Activated CD8-positive, alpha-beta memory T cell treated with anti-CD3 and anti-CD28 coated beads, Interleukin-2, amount 50 U/mL, for 4 hours (primary cell): ENCODE data around the gene CAV1.

ENCODE experiments used
- DNase-seq: peaks from one replicate; pipeline ENCODE4 v3.0.0-alpha.2; 2020

CAV1 gene

DNA sequence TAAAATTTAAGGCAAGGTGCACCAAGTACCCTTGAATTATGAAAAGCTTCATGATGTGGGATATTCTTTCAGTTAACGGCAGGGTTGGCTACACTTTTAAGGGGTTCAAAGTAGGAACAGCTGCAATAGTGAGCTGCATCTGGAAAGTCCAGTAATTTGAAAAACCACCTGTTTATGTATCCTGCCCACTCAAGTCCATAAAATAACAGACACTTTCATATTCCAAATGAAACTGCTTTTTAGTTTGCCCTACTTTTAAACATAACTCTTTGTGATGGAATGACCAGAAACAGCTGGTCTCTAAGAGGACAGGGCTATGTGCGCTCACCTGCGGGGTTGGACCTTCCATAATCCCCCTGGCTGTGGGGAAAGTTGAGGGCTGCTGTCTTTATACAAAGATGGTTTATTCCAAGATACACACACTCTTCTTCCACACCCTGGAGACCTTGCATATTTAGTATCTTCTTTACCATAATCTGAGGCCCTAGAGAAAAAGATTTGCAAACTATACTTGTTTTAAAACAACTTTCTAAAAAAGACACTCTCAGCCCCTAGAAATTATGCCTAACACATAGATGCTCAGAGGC is 7.4 kb downstream of the CAV1 start:
- no peak for DNase-seq

DNA sequence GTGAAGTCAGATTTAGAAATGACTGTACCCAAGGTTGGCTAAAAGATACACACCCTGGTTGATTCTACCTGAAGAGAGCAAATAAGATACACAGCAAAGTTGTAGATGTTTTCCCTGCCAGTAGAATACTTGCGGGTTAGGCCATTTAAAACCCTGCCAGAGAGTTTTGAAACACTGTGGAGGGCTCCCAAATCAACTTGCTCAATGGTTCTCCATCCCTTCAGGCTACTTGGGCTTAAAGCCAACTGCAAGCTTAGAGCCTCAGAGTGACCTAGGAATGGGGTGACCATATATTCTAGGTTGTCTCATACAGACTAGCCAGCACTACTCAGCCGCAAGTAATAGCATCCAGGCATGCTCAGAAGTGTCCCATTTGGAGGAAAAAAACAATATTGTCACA is 10.0 kb downstream of the CAV1 start:
- no peak for DNase-seq

DNA sequence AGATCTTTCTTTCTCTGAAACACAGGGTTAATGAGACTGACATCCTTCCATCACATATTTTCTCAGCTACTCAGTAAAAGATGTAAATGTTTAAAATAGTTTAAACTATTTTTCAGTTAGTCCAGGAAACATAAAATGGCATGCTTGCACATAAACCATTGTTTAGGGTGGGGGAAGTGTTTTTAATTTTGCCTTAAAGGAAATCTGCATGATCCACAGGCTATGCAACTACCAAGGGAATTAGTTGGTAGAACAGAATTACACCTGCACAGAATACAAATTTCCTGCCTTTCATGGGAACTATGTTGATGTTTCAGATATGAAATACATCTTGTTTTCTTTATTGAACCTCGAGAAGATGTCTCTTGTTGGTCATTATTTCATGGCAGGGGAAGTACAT is 10.6 kb downstream of the CAV1 start:
- no peak for DNase-seq

DNA sequence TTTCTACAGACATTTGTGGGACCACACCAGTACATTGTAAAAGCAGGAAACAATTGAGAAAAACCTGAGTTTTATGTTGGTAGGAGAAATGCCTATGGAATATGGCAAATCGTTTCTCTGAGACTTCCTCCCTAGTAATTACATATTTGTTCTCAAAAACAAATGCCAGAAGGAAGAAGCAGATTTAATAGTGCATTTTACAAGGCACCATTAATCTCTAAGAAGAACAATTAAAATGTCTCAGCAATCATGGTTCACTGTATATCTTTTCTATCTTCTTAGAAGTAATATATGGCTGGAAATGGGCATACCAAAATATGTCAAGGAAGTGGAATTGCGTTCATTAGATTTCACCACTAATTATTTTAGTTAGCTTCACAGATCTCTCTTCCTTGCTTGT is 13.3 kb downstream of the CAV1 start:
- no peak for DNase-seq

DNA sequence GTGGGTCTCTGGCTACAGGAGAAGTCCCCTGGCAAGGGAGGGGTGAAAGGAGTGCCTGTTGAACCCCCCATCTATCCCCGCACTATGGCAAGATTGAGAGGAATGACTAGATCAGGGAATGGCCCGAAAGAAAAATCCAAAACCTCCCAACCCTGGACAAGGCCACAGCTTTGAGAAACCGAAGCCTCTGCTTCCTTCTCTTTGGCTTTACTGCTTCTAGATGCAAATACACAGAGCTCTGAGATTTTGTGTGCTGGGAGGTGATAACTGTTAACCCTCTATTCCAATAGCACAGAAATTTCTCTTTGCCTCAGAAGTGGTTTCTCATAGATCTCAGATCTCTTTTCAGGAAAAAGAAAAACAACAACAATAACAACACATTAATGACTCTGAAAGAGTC is 15.0 kb downstream of the CAV1 start:
- DNase-seq, result no peak

DNA sequence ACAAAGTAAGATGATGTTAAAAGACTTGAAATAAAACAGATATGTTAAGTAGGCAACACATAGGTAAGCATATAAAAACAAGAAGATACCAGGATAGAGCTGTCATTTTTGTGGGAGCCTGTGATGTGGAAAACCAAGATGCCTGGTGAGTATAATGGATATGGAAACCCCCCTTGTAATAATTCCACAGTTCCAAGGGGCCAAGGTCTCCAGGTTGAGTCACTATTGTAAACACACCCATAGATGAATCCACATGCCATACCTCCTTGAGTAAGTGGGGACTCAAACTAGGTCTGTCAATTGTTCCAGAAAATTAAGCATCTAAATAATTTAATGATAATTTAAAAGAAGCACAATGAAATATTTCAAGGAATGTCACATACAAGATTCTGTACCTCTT is 15.9 kb downstream of the CAV1 start:
- no peak for DNase-seq

DNA sequence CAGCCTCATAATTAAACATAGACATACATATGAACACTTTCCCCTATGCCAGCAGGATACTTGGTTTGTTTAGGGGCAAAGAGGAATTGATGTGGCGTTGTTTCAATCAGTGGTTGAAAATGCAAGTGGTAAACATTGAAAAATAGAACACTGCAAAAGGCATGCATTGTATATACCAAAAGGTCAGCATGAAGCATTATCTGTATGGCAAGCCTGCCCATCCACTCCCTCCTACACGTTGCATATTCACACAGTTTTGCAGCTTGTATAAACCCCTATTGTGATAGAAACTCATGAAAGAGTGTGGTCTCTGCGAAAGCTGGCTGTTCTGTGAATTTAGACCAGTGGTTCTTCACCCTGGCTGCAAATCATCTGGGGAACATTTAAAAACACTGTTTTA is 17.1 kb downstream of the CAV1 start:
- no peak for DNase-seq

DNA sequence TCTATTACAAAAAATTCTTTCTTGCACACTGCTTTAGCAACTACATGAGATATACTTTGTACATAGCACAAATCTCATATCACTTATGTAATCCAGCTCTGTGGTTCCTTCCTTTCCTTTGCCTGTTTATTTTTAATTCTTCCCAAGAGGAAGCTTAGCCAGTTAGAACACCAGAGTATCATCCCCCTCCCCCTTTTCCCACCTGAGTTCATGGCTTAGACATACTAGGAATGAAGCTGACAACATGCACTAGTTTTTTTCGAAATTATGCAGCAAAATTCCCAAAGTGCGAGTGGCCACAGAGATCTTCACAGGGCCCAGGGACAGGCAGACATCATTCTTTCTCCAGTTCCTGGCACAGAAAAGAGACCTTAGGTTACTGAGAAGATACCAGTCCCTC is 17.8 kb downstream of the CAV1 start:
- no peak for DNase-seq

DNA sequence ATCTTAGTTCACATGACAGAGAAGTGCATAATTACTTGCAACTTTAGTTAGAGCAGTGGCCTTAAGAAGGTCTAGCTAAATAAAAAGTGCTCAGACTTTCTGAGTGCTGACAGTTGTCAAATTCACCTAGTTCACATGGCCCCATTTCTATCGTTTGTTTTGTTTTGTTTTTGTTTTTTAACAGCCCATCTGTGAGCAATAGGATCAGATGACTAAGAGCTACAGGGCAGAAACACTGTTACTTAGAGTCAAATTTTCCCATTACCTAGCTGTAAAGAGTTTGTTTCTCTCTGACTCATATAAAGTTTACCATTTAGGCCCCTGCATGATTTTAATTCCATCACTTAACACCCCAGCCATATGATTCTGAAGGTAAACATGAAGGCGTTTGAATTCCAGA is 18.8 kb downstream of the CAV1 start:
- DNase-seq, result no peak

DNA sequence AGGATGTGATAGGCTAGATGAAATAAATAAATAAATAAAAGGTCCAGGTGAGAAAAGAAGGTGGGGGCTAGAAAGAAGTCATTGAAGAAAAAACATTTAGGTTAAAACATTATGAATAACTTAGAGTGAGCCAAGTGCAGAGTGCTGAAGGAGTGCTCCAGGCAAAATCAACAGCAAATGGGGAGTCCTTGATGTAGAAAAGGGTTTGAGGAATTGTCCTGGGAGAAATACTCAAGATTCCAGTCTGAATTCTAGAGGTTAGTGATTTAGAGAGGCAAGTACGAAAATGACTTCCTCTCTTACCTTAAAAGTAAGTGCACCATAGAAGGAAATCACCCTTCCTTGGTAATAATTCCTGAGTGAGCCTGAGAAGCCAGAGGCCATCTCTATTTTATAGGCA is 19.7 kb downstream of the CAV1 start:
- no peak for DNase-seq

DNA sequence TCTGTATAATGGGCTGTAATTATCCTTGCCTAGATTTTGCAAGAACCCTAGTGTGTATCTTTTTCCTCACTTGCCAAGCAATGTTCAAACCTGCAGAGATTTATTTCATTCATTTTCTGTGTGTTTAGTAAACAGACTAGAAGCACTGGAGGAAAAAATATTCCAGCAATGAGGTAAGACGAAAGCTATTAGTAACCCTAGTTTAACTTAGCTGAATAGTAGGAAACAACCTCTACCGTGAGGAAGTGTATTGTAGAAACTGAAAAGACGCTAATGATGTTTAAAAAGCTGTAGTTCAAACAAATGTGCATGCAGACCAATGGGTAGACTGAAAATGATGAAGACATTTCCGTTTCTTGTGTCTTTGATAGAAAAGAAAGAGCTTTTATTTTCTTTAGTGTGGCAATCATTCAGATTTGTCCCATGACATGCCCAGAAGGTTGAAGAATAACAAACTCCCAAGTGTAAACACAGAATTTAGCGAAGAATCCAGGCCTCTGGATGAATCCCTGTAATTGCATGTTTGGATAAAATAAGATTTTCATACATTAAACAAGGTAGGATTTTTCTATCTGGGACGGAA is 20.7 kb downstream of the CAV1 start:
- no peak for DNase-seq

DNA sequence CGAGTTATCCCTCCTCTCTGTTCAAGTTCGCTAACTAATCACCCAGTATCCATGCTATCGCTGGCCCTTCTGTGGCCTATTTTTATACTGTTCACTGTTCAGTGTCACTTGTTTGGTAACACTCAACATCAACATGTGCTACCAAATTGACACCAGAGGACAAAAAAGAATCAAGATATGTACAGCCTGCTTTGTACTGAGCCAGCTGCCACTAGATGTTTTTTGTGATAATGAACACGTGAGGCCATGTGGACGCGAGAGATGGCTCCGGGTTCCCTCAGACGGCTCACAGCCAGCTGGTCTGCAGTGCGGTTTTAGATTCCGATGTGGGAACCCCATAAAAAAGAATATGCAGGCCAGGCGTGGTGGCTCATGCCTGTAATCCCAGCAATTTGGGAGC is 21.2 kb downstream of the CAV1 start:
- DNase-seq, result no peak

DNA sequence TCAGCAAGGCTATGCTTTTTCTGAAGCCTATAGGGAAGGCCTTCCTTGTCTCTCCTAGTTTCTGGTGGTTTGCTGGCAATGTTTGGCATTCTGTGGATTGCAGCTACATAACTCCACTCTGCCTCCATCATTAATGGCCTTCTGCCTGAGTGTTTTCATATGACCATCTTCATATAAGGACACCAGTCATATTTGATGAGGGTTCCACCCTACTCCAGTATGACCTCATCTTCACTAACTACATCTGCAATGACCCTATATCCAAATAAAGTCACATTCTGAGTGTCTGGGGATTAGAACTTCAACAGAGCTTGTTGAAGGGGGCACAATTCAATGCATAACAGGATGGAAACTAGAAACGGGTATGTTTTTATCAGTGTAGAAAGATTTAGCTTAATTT is 22.1 kb downstream of the CAV1 start:
- DNase-seq, result no peak

DNA sequence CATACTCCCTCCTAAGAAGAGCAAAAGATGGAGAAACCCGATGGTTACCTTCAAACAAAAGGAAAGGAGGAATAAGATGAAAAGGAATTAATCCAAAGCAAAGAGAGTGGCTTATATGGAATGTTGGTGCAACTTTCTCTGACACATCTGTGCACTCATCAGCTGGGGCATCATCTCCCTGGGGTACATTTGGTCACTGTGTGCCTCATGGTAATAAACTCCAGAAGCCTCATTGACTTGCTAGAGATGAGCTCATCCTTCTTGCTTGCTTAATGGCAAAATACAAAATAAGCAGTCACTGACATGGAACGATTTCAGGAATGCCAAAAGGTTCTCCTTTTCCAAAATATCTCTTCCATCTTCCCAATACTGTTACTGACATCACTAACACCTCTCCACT is 22.5 kb downstream of the CAV1 start:
- DNase-seq, result no peak

DNA sequence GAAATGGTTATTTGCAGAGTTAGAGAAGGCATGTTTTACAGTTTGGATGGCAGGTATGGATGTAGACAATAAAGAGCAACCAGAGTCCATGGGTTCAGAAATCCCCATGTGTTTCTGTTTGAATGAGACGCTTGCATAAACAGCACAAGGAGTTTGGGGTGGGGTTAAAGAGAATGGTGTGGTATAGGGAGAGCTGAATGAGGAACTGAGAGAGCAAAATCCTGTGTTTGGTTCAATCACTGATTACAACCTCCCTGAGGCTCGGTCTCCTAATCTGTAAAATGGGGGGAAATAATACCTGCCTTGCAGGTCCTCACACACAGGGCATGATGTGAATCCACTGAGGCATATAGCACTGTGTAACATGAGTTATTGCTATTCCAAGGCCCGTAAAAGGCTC is 23.7 kb downstream of the CAV1 start:
- DNase-seq, result no peak

DNA sequence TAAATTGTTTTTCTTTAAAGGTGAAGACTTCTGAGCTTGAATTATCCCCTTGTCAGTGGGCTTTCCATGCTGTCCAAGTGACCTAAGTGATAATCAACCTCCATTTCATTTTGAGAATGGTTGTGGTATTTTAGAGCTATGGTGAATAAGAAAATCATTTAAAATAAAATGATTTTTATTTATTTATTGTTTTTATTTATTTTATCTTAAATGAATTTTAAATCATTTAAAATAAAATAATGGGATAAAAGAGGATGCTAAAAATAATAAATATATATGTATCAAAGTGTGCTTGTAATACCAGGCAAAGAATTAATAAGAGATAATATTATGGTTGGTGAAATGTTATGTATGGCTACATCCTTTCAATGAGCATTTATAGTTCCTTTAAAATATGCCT is 24.5 kb downstream of the CAV1 start:
- no peak for DNase-seq

DNA sequence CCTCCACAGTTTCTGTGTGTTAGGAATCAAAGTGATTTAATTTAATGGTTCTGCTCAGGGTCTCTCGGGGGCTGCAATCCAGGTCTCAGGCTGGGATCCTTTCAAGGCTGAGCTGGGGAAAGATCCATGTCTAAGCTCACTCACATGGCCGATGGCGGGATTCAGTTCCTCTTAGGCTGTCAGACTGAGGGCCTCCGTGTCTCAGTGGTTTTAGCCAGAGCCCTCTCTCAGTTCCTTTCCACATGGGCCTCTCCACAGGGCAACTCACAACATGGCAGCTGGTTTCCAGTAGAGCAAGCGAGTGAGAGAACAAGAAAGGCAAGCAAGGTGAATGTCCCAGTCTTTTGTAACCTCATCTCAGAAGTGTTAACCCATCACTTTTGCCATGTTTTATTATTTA is 26.9 kb downstream of the CAV1 start:
- DNase-seq, result no peak

DNA sequence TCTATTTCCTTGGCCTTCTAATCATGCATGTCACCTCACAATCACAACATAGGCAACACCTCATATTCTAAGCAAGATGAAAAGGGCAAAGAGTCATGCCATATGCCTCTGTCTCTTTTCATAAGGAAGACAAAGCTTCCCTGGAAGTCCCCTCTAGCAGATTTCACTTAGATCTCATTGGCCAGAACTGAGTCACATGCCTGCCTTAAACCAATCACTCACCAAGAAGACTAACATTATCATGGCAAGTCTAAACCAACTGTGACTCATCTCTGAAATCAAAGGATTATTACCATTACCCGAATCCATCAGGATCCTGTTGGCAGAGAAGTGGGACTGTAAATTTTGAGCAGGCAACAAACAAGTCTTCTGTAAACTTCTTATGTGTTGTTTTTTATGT is 27.8 kb downstream of the CAV1 start:
- no peak for DNase-seq

DNA sequence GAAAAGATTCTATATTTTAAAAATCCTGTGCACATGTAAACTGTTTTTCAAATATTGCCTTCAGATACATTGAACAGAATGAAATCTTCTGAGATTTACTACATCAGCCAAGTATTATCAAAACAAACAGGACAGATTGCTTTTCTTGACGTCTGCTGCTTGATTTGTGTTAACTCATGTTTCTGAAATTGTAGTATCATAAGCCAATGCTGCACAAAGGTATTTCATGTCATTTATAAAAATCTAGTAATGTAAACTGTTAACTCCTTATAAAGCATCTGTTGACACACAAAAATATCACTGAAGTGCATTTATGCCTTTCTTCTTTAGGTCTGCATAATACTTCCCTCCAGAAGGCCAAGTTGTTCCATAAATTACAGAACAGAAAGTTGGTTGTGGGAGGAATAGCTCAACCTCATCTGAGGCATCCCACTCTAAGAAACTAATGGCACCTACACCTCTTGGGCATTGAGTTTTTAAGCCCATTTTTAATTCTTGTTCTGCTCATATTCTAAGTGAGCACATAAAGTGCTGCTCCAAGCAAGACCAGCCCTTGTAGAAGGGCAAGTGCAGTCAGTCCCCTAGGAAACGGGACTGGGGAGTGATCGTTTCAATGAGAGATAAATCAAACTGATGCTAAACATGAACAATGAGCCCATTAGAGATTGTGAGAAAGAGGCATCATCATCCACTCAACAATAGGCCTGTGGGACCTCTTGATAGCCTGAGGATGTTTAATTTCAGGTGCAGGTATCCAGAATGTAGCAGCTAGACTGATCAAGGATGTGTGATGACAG is 28.5 kb downstream of the CAV1 start:
- no peak for DNase-seq

DNA sequence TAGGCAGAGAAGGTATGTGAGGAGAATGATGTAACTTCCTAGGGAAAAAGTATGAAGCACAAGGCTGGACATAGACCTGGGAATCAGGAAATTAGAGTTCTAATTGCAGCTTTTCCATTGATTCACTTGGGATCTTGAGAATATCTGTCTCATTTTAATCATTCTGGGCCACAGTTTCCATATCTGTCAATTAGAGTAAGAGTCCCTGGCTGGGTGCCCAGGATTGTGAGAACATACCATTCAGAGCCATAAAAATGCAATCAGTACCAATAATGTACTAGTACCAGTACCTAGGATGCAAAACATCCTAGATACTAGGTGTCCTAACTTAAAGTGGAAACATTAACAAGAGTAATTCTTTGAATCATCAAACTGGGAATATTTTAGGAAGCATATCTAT is 29.6 kb downstream of the CAV1 start:
- DNase-seq, result no peak

DNA sequence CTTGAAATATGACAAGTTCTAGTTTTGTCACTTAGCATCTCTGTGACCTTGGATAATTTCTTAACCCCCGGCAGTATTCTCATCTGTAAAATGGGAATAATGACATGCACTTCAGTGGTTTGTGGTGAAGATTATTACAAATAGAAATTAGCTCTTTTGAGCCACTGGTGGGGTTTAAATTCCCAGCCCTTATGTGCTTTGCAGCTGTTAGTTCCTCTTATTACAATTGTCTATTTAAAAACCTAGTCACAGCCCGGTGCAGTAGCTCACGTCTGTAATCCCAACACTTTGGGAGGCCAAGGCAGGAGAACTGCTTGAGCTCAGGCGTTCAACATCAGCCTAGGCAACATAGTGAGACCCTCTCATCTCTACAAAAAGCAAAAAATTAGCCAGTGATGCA is 30.1 kb downstream of the CAV1 start:
- DNase-seq, result no peak

DNA sequence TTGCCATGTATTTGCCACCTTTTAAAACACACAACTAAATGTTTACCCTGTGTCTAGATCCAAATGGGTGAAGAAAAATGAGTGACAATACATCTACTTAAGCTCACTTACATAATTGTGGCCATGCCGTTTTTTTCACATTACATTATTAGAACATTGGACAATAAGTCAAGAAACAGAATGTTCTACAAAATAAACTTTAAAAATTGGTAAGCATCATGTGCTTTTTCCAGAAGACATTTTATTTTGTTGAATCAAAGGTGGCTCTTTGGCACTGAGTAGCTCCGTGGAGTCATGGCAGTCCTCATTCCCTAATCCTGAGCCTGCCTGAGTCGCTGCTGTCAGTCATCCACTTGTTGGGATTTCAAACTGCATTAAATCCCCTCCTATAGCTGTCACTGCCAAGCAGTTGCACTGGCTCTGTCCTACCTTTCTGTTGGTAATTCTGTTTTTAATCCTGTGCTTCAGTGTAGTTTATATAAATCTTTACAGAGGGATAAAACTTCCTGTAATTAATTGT is 32.3 kb downstream of the CAV1 start:
- no peak for DNase-seq

DNA sequence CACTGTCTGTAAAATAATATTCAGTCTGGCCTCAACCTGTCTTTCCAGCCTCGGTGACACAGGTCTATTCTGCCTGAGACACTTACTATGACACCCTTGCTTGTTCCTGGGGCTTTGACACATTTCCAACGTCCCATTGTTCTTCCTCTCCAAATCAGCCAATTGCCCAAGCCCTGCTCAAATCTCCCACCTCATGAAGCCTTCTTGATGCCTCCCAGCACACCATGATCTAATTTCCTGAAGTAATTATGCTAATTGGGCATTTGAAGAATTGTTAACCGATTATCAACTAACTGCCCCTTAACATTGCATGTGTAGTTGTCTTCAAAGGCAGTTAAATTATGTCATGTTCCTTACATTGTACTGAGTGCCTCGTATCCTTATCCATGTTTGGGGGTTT is 33.1 kb downstream of the CAV1 start:
- no peak for DNase-seq
